ENCODE results near the gene TSGA10IP.

Gene TSGA10IP

GRCh38 chr11:65945430-65945911 is at the start of gene TSGA10IP:
Gene TSGA10IP (plus strand): TSS chr11:65945480. CDS start chr11:65945676, 196 bp downstream.
- DNase-seq = no peak

- DNase-seq = no peak
These were observed 49.7 kb upstream of the TSGA10IP start for GRCh38 chr11:65895482-65895981.

DNA sequence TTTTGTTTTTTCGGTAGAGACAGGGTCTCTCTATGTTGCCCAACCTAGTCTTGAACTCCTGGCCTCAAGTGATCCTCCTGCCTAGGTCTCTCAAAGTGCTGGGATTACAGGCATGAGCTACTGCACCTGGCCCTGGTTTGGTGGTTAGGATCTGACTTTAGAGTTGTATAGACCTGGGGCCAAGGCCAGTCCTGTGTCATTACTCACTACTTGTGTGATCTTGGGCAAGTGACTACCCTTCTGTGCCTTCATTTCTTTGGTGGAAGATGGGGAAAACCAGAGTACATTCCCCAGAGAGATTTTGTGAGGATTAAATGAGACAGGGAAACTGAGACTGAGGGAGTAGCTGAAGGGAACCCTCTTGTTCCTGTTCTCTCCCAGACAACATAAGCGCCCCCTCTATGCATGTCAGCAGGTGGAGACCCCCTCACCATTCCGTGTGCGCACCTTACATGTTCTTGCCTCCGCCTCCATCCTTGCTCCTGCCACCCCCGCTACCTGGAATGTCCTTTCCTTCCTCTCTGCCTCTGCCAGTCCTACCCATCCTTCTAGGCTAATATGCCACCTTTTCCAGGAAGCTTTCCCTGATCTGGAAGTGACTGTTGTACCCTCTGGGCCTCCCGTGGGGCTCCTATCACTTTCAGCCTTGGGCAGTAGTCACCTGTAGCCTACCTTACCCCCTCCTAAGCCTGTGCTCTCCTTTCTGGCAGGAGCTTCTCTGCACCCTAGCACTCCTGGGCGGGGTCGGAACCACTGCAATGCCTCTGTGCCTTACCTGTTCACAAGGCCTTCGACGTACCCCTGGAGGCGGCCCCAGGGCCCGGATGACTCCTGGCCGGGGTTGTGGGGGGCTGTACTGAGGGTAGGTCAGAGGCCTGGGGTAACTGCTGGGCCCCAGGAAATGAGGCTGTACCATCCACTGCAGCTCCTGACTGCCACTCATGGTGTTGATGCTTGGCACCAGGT is 49.0 kb upstream of the TSGA10IP start:
- no peak for DNase-seq

DNA sequence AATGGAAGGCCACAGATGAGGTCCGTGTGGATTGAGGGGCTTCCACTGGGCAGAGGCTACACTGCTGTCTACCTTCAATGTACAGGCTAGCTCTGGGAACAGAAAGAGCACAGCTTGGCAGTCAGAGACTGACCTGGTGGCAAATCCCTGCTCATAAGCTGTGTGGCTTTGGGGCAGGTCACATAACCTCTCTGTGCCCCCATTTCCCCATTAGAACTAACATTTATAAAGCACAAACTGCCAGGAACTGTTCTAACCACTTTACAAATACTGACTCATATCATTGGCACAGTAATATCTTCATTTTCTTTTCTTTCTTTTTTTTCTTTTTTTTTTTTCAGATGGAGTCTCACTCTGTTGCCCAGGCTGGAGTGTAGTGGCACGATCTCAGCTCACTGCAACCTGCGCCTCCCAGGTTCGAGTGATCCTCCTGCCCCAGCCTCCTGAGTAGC is 48.2 kb upstream of the TSGA10IP start:
- no peak for DNase-seq

DNA sequence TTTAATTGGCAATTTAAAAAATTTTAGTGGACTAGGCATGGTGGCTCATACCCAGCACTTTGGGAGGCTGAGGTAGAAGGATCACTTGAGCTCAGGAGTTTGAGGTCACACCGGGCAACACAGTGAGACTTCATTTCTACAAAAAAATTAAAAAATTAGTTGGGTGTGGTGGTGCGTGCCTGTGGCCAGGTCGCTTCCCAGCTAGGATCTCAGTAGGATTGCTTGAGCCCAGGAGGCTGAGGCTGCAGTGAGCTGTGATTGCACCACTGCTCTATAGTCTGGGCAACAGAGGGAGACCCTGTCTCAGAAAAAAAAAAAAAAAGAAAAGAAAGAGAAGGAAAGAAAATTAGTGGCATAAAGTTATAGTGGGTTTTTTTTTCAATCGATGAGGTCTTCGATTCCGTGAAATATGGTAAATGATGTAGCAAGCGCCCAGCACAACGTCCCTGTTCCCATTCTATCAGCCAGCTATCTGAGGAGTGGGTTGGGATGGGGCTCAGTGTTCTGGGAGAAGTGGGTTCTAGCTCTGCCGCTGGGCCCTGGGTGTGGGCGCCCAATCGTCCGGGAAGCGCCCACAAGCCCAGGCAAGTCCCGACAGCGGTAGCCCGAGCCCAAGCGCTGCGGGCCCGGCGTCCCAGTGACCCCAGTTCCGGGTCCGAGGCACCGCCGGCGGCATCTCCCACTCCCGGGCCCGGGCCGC is 46.5 kb upstream of the TSGA10IP start:
- no peak for DNase-seq

DNA sequence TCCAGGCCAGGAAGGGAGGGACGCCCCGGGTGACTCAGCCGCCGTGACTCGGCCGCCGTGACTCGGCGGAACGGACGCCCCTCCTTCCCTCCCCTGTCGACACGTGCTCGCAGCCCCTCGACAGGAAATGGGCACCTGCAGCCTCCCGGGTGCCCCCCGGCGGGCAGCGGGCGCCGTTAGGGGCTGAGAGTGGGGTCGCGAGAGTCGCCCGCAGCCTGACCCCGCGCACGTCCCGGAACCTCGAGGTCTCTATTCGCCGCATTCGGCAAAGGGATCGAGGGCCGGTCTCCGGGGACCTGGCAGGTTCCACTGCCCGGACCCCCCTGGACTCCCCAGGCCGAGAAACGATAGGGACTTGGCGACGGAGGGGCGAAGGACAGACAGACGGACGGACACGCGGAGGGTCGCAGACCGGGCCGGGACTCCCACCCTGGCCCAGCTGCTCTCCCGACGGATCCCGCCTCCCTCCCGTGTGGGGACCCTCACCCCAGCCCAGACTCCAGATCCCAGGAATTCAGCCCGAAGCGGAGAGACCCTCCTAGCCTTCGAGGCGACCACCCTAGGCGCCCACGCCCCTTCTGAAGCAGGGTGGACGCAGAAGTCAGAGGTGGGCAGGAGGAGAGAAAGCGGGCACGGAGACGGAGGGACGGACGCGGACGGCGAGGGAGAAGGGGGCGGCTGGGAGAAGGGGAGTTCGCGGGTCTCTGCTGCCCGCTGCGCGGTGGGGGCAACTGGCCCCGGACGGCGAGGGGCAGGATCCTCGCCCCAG is 45.7 kb upstream of the TSGA10IP start:
- DNase-seq = no peak

- no peak for DNase-seq
These were observed 45.0 kb upstream of the TSGA10IP start, which contains the start of gene FOSL1 for GRCh38 chr11:65900125-65900898. Gene FOSL1 (minus strand): TSS chr11:65900388. CDS start chr11:65900339, 49 bp downstream.

DNA sequence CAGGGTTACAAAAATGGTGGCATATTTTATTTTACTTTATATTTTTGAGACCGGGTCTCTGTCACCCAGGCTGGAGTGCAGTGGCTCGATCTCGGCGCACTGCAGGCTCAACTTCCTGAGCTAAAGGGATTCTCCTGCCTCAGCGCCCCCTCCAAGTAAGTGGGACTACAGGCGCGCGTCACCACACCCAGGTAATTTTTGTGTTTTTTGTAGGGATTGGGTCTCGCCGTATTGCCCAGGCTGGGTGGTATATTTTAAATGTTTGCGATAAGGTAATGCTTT is 44.4 kb upstream of the TSGA10IP start:
- DNase-seq = no peak

DNA sequence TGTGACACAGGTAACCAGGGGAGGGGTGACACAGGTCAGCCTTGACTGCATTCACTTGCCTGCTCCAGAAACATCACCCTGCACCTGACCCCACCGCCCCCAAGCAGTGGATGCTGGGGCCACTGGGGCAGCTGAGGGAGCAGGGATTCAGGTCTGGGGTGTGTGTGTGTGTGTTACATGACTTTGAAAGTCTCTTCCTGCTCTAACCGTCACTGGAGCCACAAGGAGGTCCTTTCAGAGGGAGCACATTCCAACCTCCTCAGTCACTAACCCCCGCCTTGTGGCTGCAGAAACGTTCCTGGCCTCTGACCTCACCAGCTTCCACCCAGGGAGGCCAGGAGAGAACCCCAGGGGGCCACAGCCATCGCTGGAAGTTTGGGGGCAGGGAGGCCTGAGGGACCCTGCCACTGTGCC is 42.2 kb upstream of the TSGA10IP start:
- no peak for DNase-seq

DNA sequence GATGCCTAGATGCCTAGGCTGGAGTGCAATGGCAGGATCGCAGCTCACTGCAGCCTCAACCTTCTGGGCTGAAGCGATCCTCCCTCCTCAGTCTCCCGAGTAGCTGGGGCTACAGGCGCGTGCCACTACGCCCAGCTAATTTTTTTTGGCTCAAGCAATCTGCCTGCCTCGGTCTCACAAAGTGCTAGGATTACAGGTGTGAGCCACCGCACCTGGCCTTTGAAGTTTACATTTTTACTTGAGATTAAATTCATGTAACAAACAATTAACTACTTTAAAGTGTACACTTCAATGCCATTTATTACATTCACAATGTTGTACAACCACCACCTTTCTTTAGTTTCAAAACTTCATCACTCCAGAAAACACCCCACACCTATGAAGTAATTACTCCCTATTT is 41.6 kb upstream of the TSGA10IP start:
- DNase-seq = no peak

DNA sequence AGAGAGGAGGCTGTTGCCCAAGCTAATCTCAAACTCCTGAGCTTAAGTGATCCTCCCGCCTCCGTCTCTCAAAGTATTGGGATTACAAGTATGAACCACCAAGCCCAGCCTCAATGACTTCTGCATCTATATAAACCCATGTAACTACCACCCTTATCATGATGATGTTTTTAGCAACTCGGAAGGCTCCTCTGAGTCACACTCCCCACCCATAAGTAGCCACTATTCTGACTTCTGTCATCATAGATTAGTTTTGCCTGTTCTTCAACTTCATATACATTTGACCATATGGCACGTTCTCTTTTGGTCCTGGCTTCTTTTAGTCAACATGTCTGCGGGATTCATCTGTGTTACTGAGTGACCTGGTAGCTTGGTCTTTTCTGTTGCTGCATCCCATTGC is 38.7 kb upstream of the TSGA10IP start:
- no peak for DNase-seq

DNA sequence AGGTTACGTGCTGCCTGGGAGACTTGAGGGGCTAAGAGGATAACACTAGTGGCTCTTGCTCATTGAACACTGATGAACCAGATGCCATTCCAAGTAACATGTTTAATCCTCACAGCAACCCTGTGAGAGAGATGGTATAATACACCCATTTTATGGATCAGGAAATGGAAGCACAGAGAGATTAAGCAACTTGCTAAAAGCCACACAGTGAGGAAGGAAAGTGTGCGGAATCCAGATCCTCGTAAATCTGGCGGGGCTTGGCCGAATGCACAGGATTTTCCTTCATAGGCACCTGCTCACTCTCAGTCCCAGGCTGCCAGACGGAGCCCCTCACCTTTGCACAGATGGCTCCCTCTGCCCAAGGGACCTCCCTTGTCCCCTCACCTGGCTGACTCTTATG is 37.4 kb upstream of the TSGA10IP start:
- no peak for DNase-seq

GRCh38 chr11:65911682-65912568 is 33.4 kb upstream of the TSGA10IP start:
- DNase-seq = peak; percentile 58

GRCh38 chr11:65912845-65913244 is 32.4 kb upstream of the TSGA10IP start:
- DNase-seq = no peak

GRCh38 chr11:65915101-65915820 is 30.0 kb upstream of the TSGA10IP start:
- DNase-seq = no peak

GRCh38 chr11:65915821-65916251 is 29.4 kb upstream of the TSGA10IP start:
- peak; percentile 34 for DNase-seq

DNA sequence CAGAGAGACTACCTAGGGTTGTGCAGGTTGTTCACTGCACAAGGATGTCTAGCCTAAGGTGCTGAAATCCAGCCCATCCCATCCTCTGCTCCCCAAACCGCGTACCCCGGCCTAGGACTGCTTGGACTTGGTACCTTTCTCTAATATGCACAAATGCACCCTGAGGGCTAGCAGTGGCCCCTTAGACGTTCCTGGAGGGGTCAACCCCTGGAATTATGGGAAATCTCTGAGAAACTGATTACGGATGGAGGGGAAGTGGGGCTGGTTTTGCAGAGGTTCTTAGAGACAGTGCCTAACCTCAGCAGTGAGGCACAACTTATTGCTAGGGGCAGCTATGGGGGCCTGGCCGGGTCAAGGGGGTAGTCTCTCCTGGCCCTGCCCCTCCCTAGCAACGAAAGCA is 28.9 kb upstream of the TSGA10IP start:
- DNase-seq = no peak

DNA sequence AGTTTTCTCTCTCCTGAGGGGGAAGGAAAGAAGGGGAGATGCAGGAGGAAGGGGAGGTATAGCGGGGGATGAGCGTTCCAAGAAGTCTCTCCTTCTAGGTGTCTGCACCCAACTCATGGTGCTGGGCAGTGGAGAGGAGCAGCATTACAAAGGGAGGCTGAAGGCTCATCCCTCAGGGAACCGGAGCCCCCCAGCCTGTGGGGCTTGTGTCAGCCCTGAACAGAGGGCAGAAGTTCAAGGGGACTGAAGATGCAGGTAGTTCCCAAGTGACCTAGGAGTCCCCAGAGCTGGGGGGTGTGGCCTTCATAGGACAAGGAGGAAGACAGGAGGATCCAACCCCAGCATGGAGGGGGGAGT is 28.2 kb upstream of the TSGA10IP start:
- no peak for DNase-seq

DNA sequence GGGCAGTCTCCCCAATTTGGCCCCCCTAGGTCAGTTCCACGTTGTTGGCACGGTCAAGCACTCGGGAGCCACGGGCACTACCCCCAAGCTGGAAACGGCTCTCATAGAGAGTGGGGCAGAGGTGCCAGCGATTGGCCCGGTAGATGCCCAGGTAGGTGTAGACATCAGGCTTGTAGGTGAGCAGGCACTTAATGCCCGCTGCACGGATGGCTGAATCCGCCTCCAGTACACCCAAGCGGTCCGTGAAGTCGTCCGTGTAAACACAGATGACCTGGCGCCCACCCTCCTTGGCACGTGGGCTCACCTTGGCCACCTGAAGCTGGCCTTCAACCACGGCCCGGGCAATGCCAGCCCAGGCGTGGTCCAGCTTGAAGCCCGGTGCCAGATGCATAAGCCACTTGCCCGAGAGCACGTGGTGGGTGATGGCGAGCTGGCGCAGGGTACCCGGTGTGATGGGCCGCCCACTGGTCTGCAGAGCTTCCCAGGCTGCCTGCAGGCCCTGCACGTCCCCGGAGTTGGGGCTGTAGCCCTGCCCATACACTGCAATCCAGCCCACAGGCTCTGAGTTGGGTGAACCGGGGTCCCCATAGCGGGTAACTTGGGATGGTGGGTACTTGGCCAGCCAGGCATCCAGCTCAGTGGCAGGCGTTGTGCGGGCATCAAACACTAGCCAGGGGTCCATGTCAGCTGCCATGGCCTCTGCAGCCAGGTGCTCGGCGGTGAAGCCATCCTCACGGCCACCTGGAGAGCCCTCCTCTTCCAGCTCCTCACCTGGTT is 27.7 kb upstream of the TSGA10IP start:
- DNase-seq = no peak
